Endothelial cell of umbilical vein (primary cell): ENCODE data around the gene CLIC5. TPM values are rescaled to one million over a fixed set of nuclear protein-coding genes. Genes with fewer than 3 reads are reported as not detected.

Source experiments
- BruUV-seq: library from RNA; stranded (reverse); fragments of 400-500 nt; replicated peaks from 2 replicates; lab custom pipeline; 2021; lab: Mats Ljungman, UMichigan
- CTCF ChIA-PET: fragments of 300-600, 350-600 bp; sonication (Branson Sonifier 250); formaldehyde crosslinking; loops from one replicate; lab custom pipeline; 2021; ENCODE audit warnings: antibody characterized with exemption, inconsistent platforms; lab: Charles Lee
- POLR2A ChIA-PET: fragments of 300-600, 350-600 bp; sonication (Branson Sonifier 250); formaldehyde crosslinking; loops from one replicate; lab custom pipeline; 2021; ENCODE audit warnings: antibody characterized with exemption, inconsistent platforms; lab: Charles Lee
- DNase-seq: peaks from one replicate; pipeline ENCODE4 v3.0.0-alpha.2; 2011; ENCODE audit warnings: low read depth, low spot score
- FAIRE-seq: peaks from 2 replicates; lab custom pipeline; 2011; peaks lifted over from hg19 to GRCh38; lab: Jason Lieb, UNC
- H2AFZ ChIP-seq: 2 replicates; pipeline ENCODE4 v1.6.0; 2012; ENCODE audit warnings: low read depth, low read length, control low read depth, inconsistent platforms
- H3K27ac ChIP-seq: 2 replicates; pipeline ENCODE4 v1.5.1; 2011; ENCODE audit warnings: low read depth, mild to moderate bottlenecking, control low read depth, low read length, moderate library complexity; ENCODE audit not compliant: insufficient read depth
- H3K27me3 ChIP-seq, 2 experiments: 2 replicates each; pipeline versions ENCODE4 v1.6.0 to v1.6.1; 2011; ENCODE audit warnings: low read length in 2 of 2, mixed read lengths in 1 of 2; ENCODE audit not compliant: control insufficient read depth in 2 of 2, insufficient read depth in 2 of 2
- H3K36me3 ChIP-seq, 2 experiments: 2 replicates in 1 of 2; 3 replicates in 1 of 2; pipeline ENCODE4 v1.5.1; 2011; ENCODE audit warnings: low read length in 2 of 2, mild to moderate bottlenecking in 1 of 2, moderate library complexity in 1 of 2; ENCODE audit not compliant: control insufficient read depth in 2 of 2, insufficient read depth in 2 of 2; ENCODE audit errors: extremely low read depth in 1 of 2
- H3K4me1 ChIP-seq: 3 replicates; pipeline ENCODE4 v1.5.1; 2011; ENCODE audit warnings: mild to moderate bottlenecking, low read length; ENCODE audit not compliant: control insufficient read depth, insufficient read depth; ENCODE audit errors: extremely low read depth
- H3K4me2 ChIP-seq: 2 replicates; pipeline ENCODE4 v1.6.1; 2011; ENCODE audit warnings: low read length, control low read depth, mixed read lengths; ENCODE audit not compliant: insufficient read depth
- H3K4me3 ChIP-seq, 3 experiments: fragments of 200-600 bp in 1 of 3; sonication (generic), shearing (Covaris generic) in 1 of 3; replicated peaks in 1 of 3; 2 replicates each; pipeline ENCODE4 v1.5.1; 2011 to 2016; ENCODE audit warnings: control low read depth in 3 of 3, low read length in 3 of 3, mild to moderate bottlenecking in 2 of 3, inconsistent platforms in 1 of 3, low read depth in 1 of 3, moderate library complexity in 1 of 3; ENCODE audit not compliant: insufficient read depth in 1 of 3
- H3K79me2 ChIP-seq: 2 replicates; pipeline ENCODE4 v1.6.0; 2012; ENCODE audit warnings: low read length, inconsistent platforms; ENCODE audit not compliant: control insufficient read depth, insufficient read depth
- H3K9ac ChIP-seq: replicated peaks from 2 replicates; pipeline ENCODE3; 2011; ENCODE audit warnings: low read length, control low read depth; ENCODE audit not compliant: insufficient read depth; ENCODE audit errors: extremely low read depth
- H3K9me1 ChIP-seq: replicated peaks from 3 replicates; pipeline ENCODE4 v1.6.0; 2011; ENCODE audit warnings: mild to moderate bottlenecking, low read length; ENCODE audit not compliant: control insufficient read depth, insufficient read depth; ENCODE audit errors: extremely low read depth
- H3K9me3 ChIP-seq: replicated peaks from 2 replicates; pipeline ENCODE4 v1.5.1; 2012; ENCODE audit warnings: low read length, inconsistent platforms; ENCODE audit not compliant: control insufficient read depth, insufficient read depth
- H4K20me1 ChIP-seq: replicated peaks from 2 replicates; pipeline ENCODE3; 2011; ENCODE audit warnings: mild to moderate bottlenecking, low read length; ENCODE audit not compliant: control insufficient read depth, insufficient read depth; ENCODE audit errors: extremely low read depth
- CTCF ChIP-seq, 2 donors: IDR thresholded peaks; 1 replicate in 1 of 2; 2 replicates in 1 of 2; pipeline ENCODE4 v1.5.1; 2011; ENCODE audit warnings: low read length in 2 of 2, mild to moderate bottlenecking in 2 of 2, moderate library complexity in 2 of 2, control low read depth in 1 of 2, inconsistent platforms in 1 of 2, low read depth in 1 of 2; ENCODE audit not compliant: insufficient read depth in 1 of 2; ENCODE audit errors: extremely low read depth in 1 of 2
- EZH2 ChIP-seq: IDR thresholded peaks from 2 replicates; pipeline ENCODE4 v1.6.1; 2012; ENCODE audit warnings: borderline replicate concordance, low read depth, mild to moderate bottlenecking, moderate library complexity, low read length, inconsistent platforms; ENCODE audit not compliant: severe bottlenecking
- FOS ChIP-seq: IDR thresholded peaks from 2 replicates; pipeline ENCODE4 v1.6.1; 2011; ENCODE audit warnings: mild to moderate bottlenecking, low read length, moderate library complexity, borderline replicate concordance; ENCODE audit not compliant: insufficient read depth
- GATA2 ChIP-seq: IDR thresholded peaks from 2 replicates; pipeline ENCODE4 v1.7.0; 2011; ENCODE audit warnings: low read depth, mild to moderate bottlenecking, moderate library complexity, mixed read lengths, low read length; ENCODE audit not compliant: insufficient read length, insufficient read depth
- MAX ChIP-seq: IDR thresholded peaks from 2 replicates; pipeline ENCODE4 v1.6.1; 2011; ENCODE audit not compliant: insufficient read depth, insufficient read length
- POLR2AphosphoS5 ChIP-seq: IDR thresholded peaks from 2 replicates; pipeline ENCODE4 v1.6.1; 2012; ENCODE audit warnings: low read depth, mild to moderate bottlenecking, control low read depth, low read length, moderate library complexity; ENCODE audit not compliant: insufficient read depth
- dilution Hi-C: fragments of 300-500 bp; cut with MboI; formaldehyde crosslinking; loops from one replicate; pipeline ENCODE4 v1.15.0; 2019; ENCODE audit warnings: low sequenced_read_pairs; ENCODE audit not compliant: extremely low pct_ligation_motif_present
- intact Hi-C: fragments of 100-400 bp; cut with micrococcal nuclease; formaldehyde crosslinking; loops from one replicate; pipeline ENCODE4 v1.10.0; 2022
- polyA plus RNA-seq, 4 experiments: library from polyadenylated mRNA; depleted of rRNA in 3 of 4; stranded (reverse) in 3 of 4; unstranded in 1 of 4; fragments of >200 nt; gene quantifications; 2 replicates each; pipeline versions ENCODE4 v1.2.1 to v1.2.3, GENCODE V29; 2011 to 2012; ENCODE audit warnings: missing spikeins in 1 of 4
- total RNA-seq: library from RNA; stranded (reverse); gene quantifications from 2 replicates; pipeline ENCODE4 v1.2.3, GENCODE V29; 2021

The CLIC5 gene
- total and polyA plus RNA-seq, 2 donors (not counting 3 experiments of a cell fraction or from before 2014, with no cell fraction given), result 0.07 TPM; not detected in 1

GRCh38 chr6:46010270-46010669, 5.4 kb downstream of the CLIC5 start:
- peaks cover 11% of the 10 kb centered on the region for H3K4me1 ChIP-seq
- H3K79me2 ChIP-seq, result no peaks in the 10 kb centered on the region
- FAIRE-seq, result no peak
- H3K27me3 ChIP-seq, result peaks cover 17 to 26% of the 10 kb centered on the region in 2 experiments
- H2AFZ ChIP-seq, result no peak overlapping the region
- TF ChIP-seq EZH2 (no peak), MAX (no peak), GATA2 (no peak), POLR2AphosphoS5 (no peak), CTCF (IDR thresholded peaks at IDR 0.05; ENCODE audit: extremely low read depth in 1 of 2, insufficient read depth in 1 of 2, low read depth in 1 of 2, low read length in 2 of 2) (no peak), FOS (no peak)
- no peak overlapping the region for H3K4me3 ChIP-seq
- intact Hi-C loops (no loop called here), dilution Hi-C loops (no loop called here)
- H3K27ac ChIP-seq, result no peak overlapping the region
- DNase-seq, result no peak
- H3K9ac ChIP-seq, result no peak overlapping the region
- no peaks in the 10 kb centered on the region for H3K36me3 ChIP-seq
- ChIA-PET POLR2A (no interaction called here), CTCF (interaction anchor here (1.0 kb wide), 1 partner anchor 80 kb away, joined by 3 read pairs; no protein-coding TSS in a partner anchor)
- H4K20me1 ChIP-seq, result no peaks in the 10 kb centered on the region
- no peaks in the 10 kb centered on the region for H3K9me3 ChIP-seq
- no peak overlapping the region for H3K4me2 ChIP-seq
- no peaks in the 10 kb centered on the region for H3K9me1 ChIP-seq
- BruUV-seq, result no TSS peak
